GM18951 (cell line): ENCODE results near the gene IFITM5.

Experiments
- POLR2A ChIP-seq: IDR thresholded peaks from 4 replicates; pipeline ENCODE4 v1.6.1; 2011; ENCODE audit warnings: mild to moderate bottlenecking; ENCODE audit not compliant: insufficient read length, insufficient read depth; ENCODE audit errors: extremely low read depth
- in situ Hi-C: fragments of 300-500 bp; cut with MboI; formaldehyde crosslinking; loops from one replicate; pipeline ENCODE4 v1.12.0; 2022; ENCODE audit warnings: low sequenced_read_pairs, mixed read lengths, inconsistent platforms; ENCODE audit not compliant: unreplicated experiment

Gene IFITM5

GRCh38 chr11:284105-285020, 15.0 kb downstream of the IFITM5 start:
- in situ Hi-C loops, result no loop called here
- no peak for TF ChIP-seq POLR2A

GRCh38 chr11:283405-284104, 15.8 kb downstream of the IFITM5 start:
- in situ Hi-C loops, result no loop called here
- no peak for TF ChIP-seq POLR2A

GRCh38 chr11:282630-283360, 16.5 kb downstream of the IFITM5 start:
- in situ Hi-C loops, result no loop called here
- no peak for TF ChIP-seq POLR2A

- in situ Hi-C loops, result no loop called here
Observed at GRCh38 chr11:282171-282570, 17.2 kb downstream of the IFITM5 start.

GRCh38 chr11:281486-282161, 17.7 kb downstream of the IFITM5 start:
- in situ Hi-C loops, result no loop called here
- no peak for TF ChIP-seq POLR2A

More at GRCh38 chr11:282171-282570, 17.2 kb downstream of the IFITM5 start:
- no peak for TF ChIP-seq POLR2A

- in situ Hi-C loops, result no loop called here
- TF ChIP-seq POLR2A, result no peak
Observed at GRCh38 chr11:280706-281485, 18.4 kb downstream of the IFITM5 start.

GRCh38 chr11:279966-280705, 19.2 kb downstream of the IFITM5 start:
- TF ChIP-seq POLR2A, result no peak
- in situ Hi-C loops, result no loop called here

- TF ChIP-seq POLR2A, result no peak
- in situ Hi-C loops, result no loop called here
Observed at GRCh38 chr11:279040-279965, 20.0 kb downstream of the IFITM5 start.

- TF ChIP-seq POLR2A, result no peak
- in situ Hi-C loops, result no loop called here
Observed at GRCh38 chr11:278001-278951, 21.1 kb downstream of the IFITM5 start, which contains the start of gene NLRP6. Gene NLRP6 (plus strand): TSS chr11:278407. CDS start chr11:278570, 163 bp downstream.

- TF ChIP-seq POLR2A, result no peak
- in situ Hi-C loops, result no loop called here
Observed at GRCh38 chr11:276219-276618, 23.1 kb downstream of the IFITM5 start.

- in situ Hi-C loops, result no loop called here
- no peak for TF ChIP-seq POLR2A
Observed at GRCh38 chr11:272931-273198, 26.5 kb downstream of the IFITM5 start.
